ENCODE measurements around the gene SEMA6B.

DNA sequence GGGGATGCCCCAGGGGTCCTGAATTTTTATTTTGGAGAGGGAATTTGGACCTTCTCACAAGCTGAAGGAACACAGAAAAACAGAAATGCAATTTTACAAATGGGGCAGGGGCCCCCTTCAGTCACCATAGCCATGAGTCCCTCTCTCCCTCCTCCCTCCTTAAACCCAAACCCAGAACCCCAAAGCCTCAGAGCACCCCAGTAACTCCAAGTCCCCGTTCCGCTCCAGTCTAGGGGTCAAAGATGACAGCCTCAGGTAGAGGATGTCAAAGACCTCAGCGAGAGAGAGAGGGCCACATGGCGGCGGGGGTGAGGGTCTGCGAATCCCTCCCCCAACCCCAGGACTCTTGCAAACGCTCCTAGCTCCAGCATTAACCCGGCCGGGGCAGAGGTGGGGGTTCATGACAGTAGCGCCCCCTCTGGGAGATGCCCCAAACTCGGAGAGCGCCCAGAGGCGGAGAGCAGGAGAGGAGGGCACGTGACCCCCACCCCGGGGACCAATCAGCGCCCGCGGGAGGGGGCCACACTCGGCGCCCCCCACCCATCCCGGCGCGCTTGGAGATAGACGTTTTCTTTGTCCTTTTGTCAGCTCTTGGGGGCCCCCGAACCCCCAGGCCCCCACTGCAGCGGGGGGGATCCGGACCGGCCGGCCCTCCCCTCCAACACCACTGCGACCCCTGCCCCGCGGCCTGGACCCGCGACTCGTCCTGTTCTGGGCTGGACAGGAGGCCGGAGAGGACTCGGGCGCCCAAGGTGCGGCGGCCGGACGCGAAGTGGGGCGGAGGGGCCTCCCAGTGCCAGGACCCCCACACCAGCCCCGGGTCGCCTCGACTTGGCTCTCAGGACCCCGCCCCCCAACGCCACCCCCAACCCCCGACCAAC lies 20.8 kb upstream of the SEMA6B start:
- no peak for TF ChIP-seq POLR2AphosphoS5 (IDR thresholded peaks at IDR 0.05; ENCODE audit: low read depth, low read length)
- TF ChIP-seq, protein P1, sequence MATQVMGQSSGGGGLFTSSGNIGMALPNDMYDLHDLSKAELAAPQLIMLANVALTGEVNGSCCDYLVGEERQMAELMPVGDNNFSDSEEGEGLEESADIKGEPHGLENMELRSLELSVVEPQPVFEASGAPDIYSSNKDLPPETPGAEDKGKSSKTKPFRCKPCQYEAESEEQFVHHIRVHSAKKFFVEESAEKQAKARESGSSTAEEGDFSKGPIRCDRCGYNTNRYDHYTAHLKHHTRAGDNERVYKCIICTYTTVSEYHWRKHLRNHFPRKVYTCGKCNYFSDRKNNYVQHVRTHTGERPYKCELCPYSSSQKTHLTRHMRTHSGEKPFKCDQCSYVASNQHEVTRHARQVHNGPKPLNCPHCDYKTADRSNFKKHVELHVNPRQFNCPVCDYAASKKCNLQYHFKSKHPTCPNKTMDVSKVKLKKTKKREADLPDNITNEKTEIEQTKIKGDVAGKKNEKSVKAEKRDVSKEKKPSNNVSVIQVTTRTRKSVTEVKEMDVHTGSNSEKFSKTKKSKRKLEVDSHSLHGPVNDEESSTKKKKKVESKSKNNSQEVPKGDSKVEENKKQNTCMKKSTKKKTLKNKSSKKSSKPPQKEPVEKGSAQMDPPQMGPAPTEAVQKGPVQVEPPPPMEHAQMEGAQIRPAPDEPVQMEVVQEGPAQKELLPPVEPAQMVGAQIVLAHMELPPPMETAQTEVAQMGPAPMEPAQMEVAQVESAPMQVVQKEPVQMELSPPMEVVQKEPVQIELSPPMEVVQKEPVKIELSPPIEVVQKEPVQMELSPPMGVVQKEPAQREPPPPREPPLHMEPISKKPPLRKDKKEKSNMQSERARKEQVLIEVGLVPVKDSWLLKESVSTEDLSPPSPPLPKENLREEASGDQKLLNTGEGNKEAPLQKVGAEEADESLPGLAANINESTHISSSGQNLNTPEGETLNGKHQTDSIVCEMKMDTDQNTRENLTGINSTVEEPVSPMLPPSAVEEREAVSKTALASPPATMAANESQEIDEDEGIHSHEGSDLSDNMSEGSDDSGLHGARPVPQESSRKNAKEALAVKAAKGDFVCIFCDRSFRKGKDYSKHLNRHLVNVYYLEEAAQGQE (IDR thresholded peaks at IDR 0.05; ENCODE audit: insufficient read depth in 1 of 2, low read depth in 2 of 2, low read length in 2 of 2), result no peak
- TF ChIP-seq TAF1 (IDR thresholded peaks at IDR 0.05; ENCODE audit: borderline replicate concordance, insufficient read depth, low read length), result no peak
- no peak for TF ChIP-seq SIN3A (IDR thresholded peaks at IDR 0.05; ENCODE audit: borderline replicate concordance, insufficient read depth, low read length)
